ENCODE measurements around the gene TRAPPC4. TPM values are rescaled to one million over a fixed set of nuclear protein-coding genes. Genes with fewer than 3 reads are reported as not detected.
"Not testable (repeated sequence)": the region's sequence is repeated elsewhere in the genome, so short reads cannot be mapped to it uniquely, and the experiment has no call there.

The TRAPPC4 gene
- total and polyA plus RNA-seq, 2 donors = 60.4 to 75.9 TPM

GRCh38 chr11:119034813-119035212 is 16.2 kb downstream of the TRAPPC4 start:
- no peaks in the 10 kb centered on the region for H3K27me3 ChIP-seq (ENCODE audit: control insufficient read depth in 2 of 2, insufficient read depth in 1 of 2, low read length in 1 of 2)
- no peak overlapping the region for H3K27ac ChIP-seq (ENCODE audit: low read depth in 1 of 2, low read length in 1 of 2)
- no peak overlapping the region for H3K4me3 ChIP-seq (ENCODE audit: low read length in 2 of 2)
- 85% methylated on average over 3 of the region's 3 CpGs for WGBS
- no peak for DNase-seq (ENCODE audit: low read depth in 6 of 9, low spot score in 9 of 9)
- no peaks in the 10 kb centered on the region for H3K36me3 ChIP-seq (ENCODE audit: control insufficient read depth in 2 of 2, insufficient read depth in 2 of 2, low read length in 1 of 2)
- H3K4me1 ChIP-seq (ENCODE audit: control insufficient read depth in 2 of 2, insufficient read depth in 2 of 2, low read length in 2 of 2) = peaks cover 0 to 12% of the 10 kb centered on the region in 2 donors
- no peaks in the 10 kb centered on the region for H3K9me3 ChIP-seq (ENCODE audit: control insufficient read depth in 2 of 2, insufficient read depth in 1 of 2, low read length in 1 of 2)

- Histone ChIP-seq H3K36me3 (ENCODE audit: control insufficient read depth in 2 of 2, insufficient read depth in 2 of 2, low read length in 1 of 2) (no peaks in the 10 kb centered on the region), H3K4me1 (ENCODE audit: control insufficient read depth in 2 of 2, insufficient read depth in 2 of 2, low read length in 2 of 2) (peaks cover 0 to 4% of the 10 kb centered on the region in 2 donors), H3K27ac (ENCODE audit: low read depth in 1 of 2, low read length in 1 of 2) (no peak overlapping the region), H3K9me3 (ENCODE audit: control insufficient read depth in 2 of 2, insufficient read depth in 1 of 2, low read length in 1 of 2) (no peaks in the 10 kb centered on the region), H3K4me3 (ENCODE audit: low read length in 2 of 2) (no peak overlapping the region), H3K27me3 (ENCODE audit: control insufficient read depth in 2 of 2, insufficient read depth in 1 of 2, low read length in 1 of 2) (no peaks in the 10 kb centered on the region)
- 98% methylated on average over 5 of the region's 5 CpGs for WGBS
- DNase-seq (ENCODE audit: low read depth in 6 of 9, low spot score in 9 of 9) = no peak
These were observed 20.3 kb downstream of the TRAPPC4 start for GRCh38 chr11:119038884-119039283.

GRCh38 chr11:119039471-119039870 is 20.9 kb downstream of the TRAPPC4 start:
- H3K4me1 ChIP-seq (ENCODE audit: control insufficient read depth in 2 of 2, insufficient read depth in 2 of 2, low read length in 2 of 2); H3K9me3 ChIP-seq (ENCODE audit: control insufficient read depth in 2 of 2, insufficient read depth in 1 of 2, low read length in 1 of 2); H3K4me3 ChIP-seq (ENCODE audit: low read length in 2 of 2); H3K27ac ChIP-seq (ENCODE audit: low read depth in 1 of 2, low read length in 1 of 2); DNase-seq (ENCODE audit: low read depth in 6 of 9, low spot score in 9 of 9); H3K27me3 ChIP-seq (ENCODE audit: control insufficient read depth in 2 of 2, insufficient read depth in 1 of 2, low read length in 1 of 2); H3K36me3 ChIP-seq (ENCODE audit: control insufficient read depth in 2 of 2, insufficient read depth in 2 of 2, low read length in 1 of 2): not testable (repeated sequence)
- WGBS = 22% methylated on average over 11 of the region's 11 CpGs

GRCh38 chr11:119041821-119042514 is 23.4 kb downstream of the TRAPPC4 start:
- no peaks in the 10 kb centered on the region for H3K4me1 ChIP-seq (ENCODE audit: control insufficient read depth in 2 of 2, insufficient read depth in 2 of 2, low read length in 2 of 2)
- DNase-seq (ENCODE audit: low read depth in 6 of 9, low spot score in 9 of 9) = peak in 1 of 9 donors; percentile 17
- H3K9me3 ChIP-seq (ENCODE audit: control insufficient read depth in 2 of 2, insufficient read depth in 1 of 2, low read length in 1 of 2) = no peaks in the 10 kb centered on the region
- H3K4me3 ChIP-seq (ENCODE audit: low read length in 2 of 2) = no peak overlapping the region
- H3K36me3 ChIP-seq (ENCODE audit: control insufficient read depth in 2 of 2, insufficient read depth in 2 of 2, low read length in 1 of 2) = peaks cover 26 to 27% of the 10 kb centered on the region in 2 donors
- 80% methylated on average over 4 of the region's 4 CpGs for WGBS
- H3K27me3 ChIP-seq (ENCODE audit: control insufficient read depth in 2 of 2, insufficient read depth in 1 of 2, low read length in 1 of 2) = no peaks in the 10 kb centered on the region
- H3K27ac ChIP-seq (ENCODE audit: low read depth in 1 of 2, low read length in 1 of 2) = no peak overlapping the region

- WGBS = 98% methylated on average over 9 of the region's 9 CpGs
- H3K9me3 ChIP-seq (ENCODE audit: control insufficient read depth in 2 of 2, insufficient read depth in 1 of 2, low read length in 1 of 2) = no peaks in the 10 kb centered on the region
- H3K4me1 ChIP-seq (ENCODE audit: control insufficient read depth in 2 of 2, insufficient read depth in 2 of 2, low read length in 2 of 2) = no peaks in the 10 kb centered on the region
- no peak for DNase-seq (ENCODE audit: low read depth in 6 of 9, low spot score in 9 of 9)
- no peak overlapping the region for H3K27ac ChIP-seq (ENCODE audit: low read depth in 1 of 2, low read length in 1 of 2)
- H3K27me3 ChIP-seq (ENCODE audit: control insufficient read depth in 2 of 2, insufficient read depth in 1 of 2, low read length in 1 of 2) = no peaks in the 10 kb centered on the region
- no peak overlapping the region for H3K4me3 ChIP-seq (ENCODE audit: low read length in 2 of 2)
- peaks cover 35% of the 10 kb centered on the region in 2 donors for H3K36me3 ChIP-seq (ENCODE audit: control insufficient read depth in 2 of 2, insufficient read depth in 2 of 2, low read length in 1 of 2)
These were observed 24.4 kb downstream of the TRAPPC4 start for GRCh38 chr11:119042927-119043326.

GRCh38 chr11:119044708-119045107 is 26.1 kb downstream of the TRAPPC4 start:
- no peaks in the 10 kb centered on the region for H3K4me1 ChIP-seq (ENCODE audit: control insufficient read depth in 2 of 2, insufficient read depth in 2 of 2, low read length in 2 of 2)
- WGBS = 94% methylated on average over 6 of the region's 6 CpGs
- H3K4me3 ChIP-seq (ENCODE audit: low read length in 2 of 2) = no peak overlapping the region
- no peaks in the 10 kb centered on the region for H3K9me3 ChIP-seq (ENCODE audit: control insufficient read depth in 2 of 2, insufficient read depth in 1 of 2, low read length in 1 of 2)
- H3K27ac ChIP-seq (ENCODE audit: low read depth in 1 of 2, low read length in 1 of 2) = no peak overlapping the region
- no peaks in the 10 kb centered on the region for H3K27me3 ChIP-seq (ENCODE audit: control insufficient read depth in 2 of 2, insufficient read depth in 1 of 2, low read length in 1 of 2)
- peaks cover 53% of the 10 kb centered on the region in 2 donors for H3K36me3 ChIP-seq (ENCODE audit: control insufficient read depth in 2 of 2, insufficient read depth in 2 of 2, low read length in 1 of 2)
- no peak for DNase-seq (ENCODE audit: low read depth in 6 of 9, low spot score in 9 of 9)

GRCh38 chr11:119046489-119046888 is 27.9 kb downstream of the TRAPPC4 start:
- no peak for DNase-seq (ENCODE audit: low read depth in 6 of 9, low spot score in 9 of 9)
- Histone ChIP-seq H3K27ac (ENCODE audit: low read depth in 1 of 2, low read length in 1 of 2) (no peak overlapping the region), H3K9me3 (ENCODE audit: control insufficient read depth in 2 of 2, insufficient read depth in 1 of 2, low read length in 1 of 2) (no peaks in the 10 kb centered on the region), H3K36me3 (ENCODE audit: control insufficient read depth in 2 of 2, insufficient read depth in 2 of 2, low read length in 1 of 2) (peaks cover 66 to 70% of the 10 kb centered on the region in 2 donors), H3K27me3 (ENCODE audit: control insufficient read depth in 2 of 2, insufficient read depth in 1 of 2, low read length in 1 of 2) (no peaks in the 10 kb centered on the region), H3K4me1 (ENCODE audit: control insufficient read depth in 2 of 2, insufficient read depth in 2 of 2, low read length in 2 of 2) (no peaks in the 10 kb centered on the region), H3K4me3 (ENCODE audit: low read length in 2 of 2) (no peak overlapping the region)
- 95% methylated on average over 6 of the region's 6 CpGs for WGBS

GRCh38 chr11:119047205-119047604 is 28.6 kb downstream of the TRAPPC4 start:
- Histone ChIP-seq H3K4me3 (ENCODE audit: low read length in 2 of 2) (no peak overlapping the region), H3K36me3 (ENCODE audit: control insufficient read depth in 2 of 2, insufficient read depth in 2 of 2, low read length in 1 of 2) (peaks cover 73 to 77% of the 10 kb centered on the region in 2 donors), H3K4me1 (ENCODE audit: control insufficient read depth in 2 of 2, insufficient read depth in 2 of 2, low read length in 2 of 2) (no peaks in the 10 kb centered on the region), H3K9me3 (ENCODE audit: control insufficient read depth in 2 of 2, insufficient read depth in 1 of 2, low read length in 1 of 2) (no peaks in the 10 kb centered on the region), H3K27ac (ENCODE audit: low read depth in 1 of 2, low read length in 1 of 2) (no peak overlapping the region), H3K27me3 (ENCODE audit: control insufficient read depth in 2 of 2, insufficient read depth in 1 of 2, low read length in 1 of 2) (no peaks in the 10 kb centered on the region)
- DNase-seq (ENCODE audit: low read depth in 6 of 9, low spot score in 9 of 9) = no peak
- 99% methylated on average over 6 of the region's 6 CpGs for WGBS

GRCh38 chr11:119048644-119049043 is 30.1 kb downstream of the TRAPPC4 start:
- H3K27me3 ChIP-seq (ENCODE audit: control insufficient read depth in 2 of 2, insufficient read depth in 1 of 2, low read length in 1 of 2) = no peaks in the 10 kb centered on the region
- H3K9me3 ChIP-seq (ENCODE audit: control insufficient read depth in 2 of 2, insufficient read depth in 1 of 2, low read length in 1 of 2) = no peaks in the 10 kb centered on the region
- peaks cover 84 to 90% of the 10 kb centered on the region in 2 donors for H3K36me3 ChIP-seq (ENCODE audit: control insufficient read depth in 2 of 2, insufficient read depth in 2 of 2, low read length in 1 of 2)
- WGBS = 96% methylated on average over 9 of the region's 9 CpGs
- H3K4me3 ChIP-seq (ENCODE audit: low read length in 2 of 2) = no peak overlapping the region
- no peak for DNase-seq (ENCODE audit: low read depth in 6 of 9, low spot score in 9 of 9)
- H3K4me1 ChIP-seq (ENCODE audit: control insufficient read depth in 2 of 2, insufficient read depth in 2 of 2, low read length in 2 of 2) = no peaks in the 10 kb centered on the region
- H3K27ac ChIP-seq (ENCODE audit: low read depth in 1 of 2, low read length in 1 of 2) = no peak overlapping the region
